Ascending aorta (tissue), 2 donors: Measurements from ENCODE around the gene CLINT1. TPM values are rescaled to one million over a fixed set of nuclear protein-coding genes. Genes with fewer than 3 reads are reported as not detected.

Experiments
- DNase-seq, 2 donors: peaks; one replicate each; pipeline ENCODE4 v3.0.0-alpha.2; 2019; ENCODE audit warnings: low spot score in 2 of 2
- H3K27ac ChIP-seq, 2 donors: fragments of 200-600 bp; sonication (generic); one replicate each; pipeline ENCODE4 v1.5.1; 2016 to 2017; ENCODE audit warnings: mild to moderate bottlenecking in 1 of 2
- H3K27me3 ChIP-seq: fragments of 200-600 bp; sonication (generic); one replicate; pipeline ENCODE4 v1.5.1; 2017
- H3K36me3 ChIP-seq, 2 donors: fragments of 200-600 bp; sonication (generic); one replicate each; pipeline ENCODE4 v1.5.1; 2016
- H3K4me1 ChIP-seq, 2 donors: fragments of 200-600 bp; sonication (generic); one replicate each; pipeline ENCODE4 v1.5.1; 2016 to 2017; ENCODE audit warnings: mild to moderate bottlenecking in 1 of 2
- H3K4me3 ChIP-seq, 2 donors: fragments of 200-600 bp; sonication (generic); one replicate each; pipeline ENCODE4 v1.5.1; 2016 to 2017; ENCODE audit warnings: mild to moderate bottlenecking in 1 of 2
- H3K9me3 ChIP-seq, 2 donors: fragments of 200-600 bp; sonication (generic); one replicate each; pipeline ENCODE4 v1.5.1; 2016
- CTCF ChIP-seq, 3 experiments: fragments of 200-600 bp in 2 of 3; fragments of 450-650 bp in 1 of 3; sonication (generic) in 2 of 3; IDR thresholded peaks; one replicate each; pipeline ENCODE4 v1.5.1; 2016 to 2019; ENCODE audit warnings: antibody characterized with exemption in 3 of 3, mild to moderate bottlenecking in 1 of 3, moderate library complexity in 1 of 3
- intact Hi-C: fragments of 100-400 bp; cut with DNase I; formaldehyde crosslinking; loops from one replicate; pipeline ENCODE4 v1.15.1; 2023
- total RNA-seq: library from RNA; depleted of rRNA; stranded (reverse); fragments of >200 nt; gene quantifications from one replicate; pipeline ENCODE4 v1.1.0, GENCODE V29; 2016

Gene CLINT1
- total RNA-seq, 1 donor from 2014 or later, result 16.4 TPM

GRCh38 chr5:157745041-157745456 is 113.9 kb downstream of the CLINT1 start:
- peak overlapping the region in 1 of 2 donors; percentile 31 for H3K27ac ChIP-seq
- intact Hi-C loops, result no loop called here
- no peak for TF ChIP-seq CTCF (IDR thresholded peaks at IDR 0.05)
- no peaks in the 10 kb centered on the region for H3K9me3 ChIP-seq
- H3K4me1 ChIP-seq, result peaks cover 2 to 5% of the 10 kb centered on the region in 2 donors
- DNase-seq, result no peak
- H3K4me3 ChIP-seq, result peak overlapping the region; percentile 97 to 98
- H3K27me3 ChIP-seq, result no peaks in the 10 kb centered on the region
- H3K36me3 ChIP-seq, result no peaks in the 10 kb centered on the region

DNA sequence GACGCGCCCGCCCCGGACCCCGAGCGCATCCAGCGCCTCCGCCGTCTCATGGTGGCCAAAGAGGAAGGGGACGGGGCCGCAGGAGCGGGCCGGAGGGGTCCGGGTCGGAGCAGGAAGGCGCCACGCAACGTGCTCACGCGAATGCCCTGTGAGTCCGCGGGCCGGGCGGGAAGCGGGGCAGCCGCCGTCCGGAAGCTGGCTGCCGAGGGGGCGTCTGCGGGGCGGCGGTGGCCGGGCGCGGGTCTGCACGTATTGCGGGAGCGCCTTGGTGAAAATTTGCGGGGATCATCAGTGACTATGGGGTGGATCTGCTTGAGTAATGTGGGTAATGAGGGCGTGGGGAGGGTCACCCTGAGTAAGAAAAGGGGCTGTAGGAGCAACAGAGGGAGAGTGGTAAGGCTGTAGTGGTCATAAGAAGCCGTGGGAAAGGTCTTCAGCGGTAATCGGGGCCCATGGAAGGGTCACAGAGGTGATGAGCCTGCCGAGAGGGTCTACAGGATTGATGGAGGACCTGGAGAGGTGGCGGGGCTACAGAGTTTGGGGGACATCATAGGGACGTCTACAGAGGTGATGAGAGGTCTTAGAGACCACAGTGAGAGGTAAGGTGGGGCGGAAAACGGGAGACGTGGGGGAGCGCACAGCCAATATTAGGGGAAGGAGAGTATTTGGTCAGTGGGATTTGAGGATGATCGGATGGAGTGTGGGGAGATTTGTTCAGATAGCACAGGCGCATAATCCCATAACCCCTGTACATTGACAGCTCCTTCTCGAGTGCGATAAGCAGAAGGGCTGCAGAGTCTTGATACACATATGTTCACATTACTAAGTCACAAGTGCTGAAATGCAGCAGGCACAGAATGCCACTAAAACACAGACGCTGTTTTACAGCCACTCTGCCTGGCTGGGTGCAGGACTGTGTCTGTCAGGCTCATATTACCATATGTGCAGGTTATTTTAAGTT is 114.6 kb downstream of the CLINT1 start:
- no peaks in the 10 kb centered on the region for H3K36me3 ChIP-seq
- intact Hi-C loops, result loop anchor here (5.0 kb wide), 3 partner anchors 377 to 602 kb away; partner anchors contain the start of gene MED7
- peaks cover 2 to 5% of the 10 kb centered on the region in 2 donors for H3K4me1 ChIP-seq
- H3K27ac ChIP-seq, result peak overlapping the region in 1 of 2 donors; percentile 31
- peak overlapping the region; percentile 97 to 98 for H3K4me3 ChIP-seq
- no peak for DNase-seq
- no peaks in the 10 kb centered on the region for H3K27me3 ChIP-seq
- TF ChIP-seq CTCF (IDR thresholded peaks at IDR 0.05), result no peak
- no peaks in the 10 kb centered on the region for H3K9me3 ChIP-seq

- Histone ChIP-seq H3K27ac (peak within 1 kb of the TSS in 1 of 2 donors; percentile 14), H3K4me3 (peak within 1 kb of the TSS; percentile 97 to 98), H3K36me3 (no peaks in the 10 kb centered on the region), H3K9me3 (no peaks in the 10 kb centered on the region), H3K4me1 (peaks cover 2 to 5% of the 10 kb centered on the region in 2 donors), H3K27me3 (no peaks in the 10 kb centered on the region)
- intact Hi-C loops, result loop anchor here (1.0 to 5.0 kb wide), 4 partner anchors 12 to 601 kb away; partner anchors contain the start of genes MED7 and THG1L
- DNase-seq, result peak; percentile 51 to 94
- peak; percentile 97 to 100 (median 99) for TF ChIP-seq CTCF (IDR thresholded peaks at IDR 0.05)
Observed at GRCh38 chr5:157743163-157744050, 115.5 kb downstream of the CLINT1 start, which contains the start of gene LSM11. Gene LSM11, plus strand, starts transcription at chr5:157743712. Its CDS starts 39 bp downstream, at chr5:157743751.

- DNase-seq, result no peak
- no peaks in the 10 kb centered on the region for H3K36me3 ChIP-seq
- H3K27ac ChIP-seq, result no peak overlapping the region
- H3K4me3 ChIP-seq, result no peak overlapping the region
- H3K4me1 ChIP-seq, result peaks cover 2 to 5% of the 10 kb centered on the region in 2 donors
- H3K27me3 ChIP-seq, result no peaks in the 10 kb centered on the region
- no peaks in the 10 kb centered on the region for H3K9me3 ChIP-seq
- TF ChIP-seq CTCF (IDR thresholded peaks at IDR 0.05), result no peak
- intact Hi-C loops, result loop anchor here (5.0 kb wide), 3 partner anchors 374 to 599 kb away; partner anchors contain the start of gene MED7
Observed at GRCh38 chr5:157741131-157741530, 117.8 kb downstream of the CLINT1 start.

GRCh38 chr5:157740229-157740610 is 118.7 kb downstream of the CLINT1 start:
- Histone ChIP-seq H3K9me3 (no peaks in the 10 kb centered on the region), H3K27ac (no peak overlapping the region), H3K4me3 (no peak overlapping the region), H3K27me3 (no peaks in the 10 kb centered on the region), H3K36me3 (peaks cover 0 to 3% of the 10 kb centered on the region in 2 donors), H3K4me1 (peaks cover 1 to 5% of the 10 kb centered on the region in 2 donors)
- intact Hi-C loops, result loop anchor here (5.0 kb wide), 3 partner anchors 373 to 598 kb away; partner anchors contain the start of gene MED7
- no peak for DNase-seq
- TF ChIP-seq CTCF (IDR thresholded peaks at IDR 0.05), result peak in 1 of 3 experiments; percentile 14
